Posterior vena cava (tissue), 2 donors: Measurements from ENCODE around the gene SCAF1. TPM values are rescaled to one million over a fixed set of nuclear protein-coding genes. Genes with fewer than 3 reads are reported as not detected.

Experiments
- DNase-seq: peaks from one replicate; pipeline ENCODE4 v3.0.0-alpha.2; 2020; ENCODE audit warnings: low spot score
- intact Hi-C, 2 donors: fragments of 100-400 bp; cut with DNase I; formaldehyde crosslinking; loops; one replicate each; pipeline versions ENCODE4 v1.14.1 to v1.14.2; 2022 to 2023
- microRNA-seq, 2 donors: library from miRNA; unstranded; fragments of <30 nt; microRNA quantifications; one replicate each; pipeline ENCODE4 v1.2.0, GENCODE V29; 2020 to 2021; ENCODE audit warnings: borderline microRNAs expressed in 2 of 2
- total RNA-seq, 2 donors: library from RNA; stranded (reverse); fragmentation: NEBNext Ultra II Directional; extraction: Animal tissue kit (Norgen Biotek cat#: 25700); gene quantifications; one replicate each; pipeline ENCODE4 v1.2.1, GENCODE V29; 2021
- donor health status: DM: yes; HTN: yes; CAD: no.
- donor health status: DM: yes; HTN: yes; CAD: no.

Gene SCAF1
- total RNA-seq, 2 donors from 2014 or later, result 43.5 to 55.1 TPM

- intact Hi-C loops, result no loop called here
- DNase-seq, result peak; percentile 92
Observed at GRCh38 chr19:49690656-49691242, 48.7 kb downstream of the SCAF1 start, which contains the start of gene CPT1C. CPT1C (plus strand) TSS chr19:49691116; CDS start chr19:49692253, 1,137 bp downstream.

- intact Hi-C loops, result no loop called here
- no peak for DNase-seq
Observed at GRCh38 chr19:49691243-49692146, 49.5 kb downstream of the SCAF1 start.

GRCh38 chr19:49692147-49692506, 50.1 kb downstream of the SCAF1 start:
- intact Hi-C loops, result no loop called here
- no peak for DNase-seq

GRCh38 chr19:49696115-49696514, 54.1 kb downstream of the SCAF1 start:
- no peak for DNase-seq
- intact Hi-C loops, result no loop called here

GRCh38 chr19:49696865-49697264, 54.9 kb downstream of the SCAF1 start:
- intact Hi-C loops, result no loop called here
- DNase-seq, result no peak

GRCh38 chr19:49699364-49699763, 57.4 kb downstream of the SCAF1 start:
- no peak for DNase-seq
- intact Hi-C loops, result no loop called here

- DNase-seq, result no peak
- intact Hi-C loops, result no loop called here
Observed at GRCh38 chr19:49700563-49700962, 58.6 kb downstream of the SCAF1 start.

GRCh38 chr19:49701271-49701786, 59.3 kb downstream of the SCAF1 start:
- intact Hi-C loops, result no loop called here
- DNase-seq, result no peak

GRCh38 chr19:49704888-49705642, 63.1 kb downstream of the SCAF1 start:
- intact Hi-C loops, result no loop called here
- no peak for DNase-seq

- no peak for DNase-seq
- intact Hi-C loops, result no loop called here
Observed at GRCh38 chr19:49705919-49706318, 63.9 kb downstream of the SCAF1 start.

Small RNAs within 50 kb of the gene (microRNA-seq; reads per million reads assigned to microRNA genes)
- gene MIR5088, result 0 to 0.26 reads per million in 2 donors

Other genes with a start within 250 kb of the SCAF1 start
- gene PTH2, start 218.8 kb upstream of the SCAF1 start, total RNA-seq, result not detected
- not detected for gene GFY, start 216.8 kb upstream of the SCAF1 start, total RNA-seq
- 1 to 10 TPM; 1.5 to 2.8 TPM for gene SLC17A7, start 200.7 kb upstream of the SCAF1 start, total RNA-seq
- gene PIH1D1, start 190.4 kb upstream of the SCAF1 start, total RNA-seq, result 10 to 100 TPM; 34.4 to 36.6 TPM
- 10 to 100 TPM; 17.3 to 24.2 TPM for gene ALDH16A1, start 189.0 kb upstream of the SCAF1 start, total RNA-seq
- 10 to 100 TPM in 1 of 2 donors, 1 to 10 TPM in 1; 7.3 to 12.0 TPM for gene FLT3LG, start 168.0 kb upstream of the SCAF1 start, total RNA-seq
- 1,000 to 10,000 TPM; 1,658 to 1,769 TPM for gene RPL13A, start 154.6 kb upstream of the SCAF1 start, total RNA-seq
- 1,000 to 10,000 TPM; 1,242 to 1,344 TPM for gene RPS11, start 145.8 kb upstream of the SCAF1 start, total RNA-seq
- 100 to 1,000 TPM; 192 to 304 TPM for gene FCGRT, start 129.5 kb upstream of the SCAF1 start, total RNA-seq
- gene RCN3, start 114.2 kb upstream of the SCAF1 start, total RNA-seq, result 100 to 1,000 TPM in 1 of 2 donors, 10 to 100 TPM in 1; 94.0 to 128 TPM
- 10 to 100 TPM; 35.8 to 36.0 TPM for gene NOSIP, start 61.7 kb upstream of the SCAF1 start, total RNA-seq
- gene PRRG2, start 60.9 kb upstream of the SCAF1 start, total RNA-seq, result under 1 TPM; 0.46 to 0.52 TPM
- 10 to 100 TPM; 18.8 to 21.7 TPM for gene PRR12, start 51.0 kb upstream of the SCAF1 start, total RNA-seq
- gene RRAS, start 2.1 kb upstream of the SCAF1 start, total RNA-seq, result 100 to 1,000 TPM; 124 to 173 TPM
- gene IRF3, start 23.6 kb downstream of the SCAF1 start, total RNA-seq, result 10 to 100 TPM; 40.6 to 50.9 TPM
- gene BCL2L12, start 23.7 kb downstream of the SCAF1 start, total RNA-seq, result 1 to 10 TPM; 8.5 to 9.3 TPM
- gene PRMT1, start 35.1 kb downstream of the SCAF1 start, total RNA-seq, result 10 to 100 TPM; 79.1 to 91.5 TPM
- gene ADM5, start 47.4 kb downstream of the SCAF1 start, total RNA-seq, result 1 to 10 TPM in 1 of 2 donors, under 1 TPM in 1; 1.00 to 1.0 TPM
- gene CPT1C, start 48.9 kb downstream of the SCAF1 start, total RNA-seq, result 10 to 100 TPM; 10.6 to 11.8 TPM
- 1 to 10 TPM; 2.0 to 2.7 TPM for gene TSKS, start 121.1 kb downstream of the SCAF1 start, total RNA-seq
- gene AP2A1, start 124.8 kb downstream of the SCAF1 start, total RNA-seq, result 10 to 100 TPM; 81.7 to 88.1 TPM
- 10 to 100 TPM in 1 of 2 donors, 1 to 10 TPM in 1; 6.9 to 12.2 TPM for gene FUZ, start 171.1 kb downstream of the SCAF1 start, total RNA-seq
- 10 to 100 TPM; 25.6 to 25.9 TPM for gene MED25, start 176.1 kb downstream of the SCAF1 start, total RNA-seq
- gene PTOV1, start 208.9 kb downstream of the SCAF1 start, total RNA-seq, result 10 to 100 TPM; 78.7 to 95.2 TPM
- gene PNKP, start 225.4 kb downstream of the SCAF1 start, total RNA-seq, result 10 to 100 TPM; 40.5 to 43.4 TPM
- gene AKT1S1, start 235.1 kb downstream of the SCAF1 start, total RNA-seq, result 10 to 100 TPM; 26.5 to 28.9 TPM
- 10 to 100 TPM; 28.7 to 36.3 TPM for gene TBC1D17, start 235.5 kb downstream of the SCAF1 start, total RNA-seq